Ovary (tissue), 9 donors: Measurements from ENCODE around the gene CD93. TPM values are rescaled to one million over a fixed set of nuclear protein-coding genes. Genes with fewer than 3 reads are reported as not detected.

Source experiments
- DNase-seq, 5 donors: peaks; one replicate each; pipeline ENCODE4 v3.0.0-alpha.2; 2019 to 2020
- H3K27ac ChIP-seq, 2 donors: fragments of 200-600 bp; one replicate each; pipeline versions ENCODE4 v1.5.1 to v1.8.0; 2019 to 2022
- H3K27me3 ChIP-seq: fragments of 200-600 bp; one replicate; pipeline ENCODE4 v1.8.0; 2022
- H3K36me3 ChIP-seq: fragments of 200-600 bp; sonication (generic); one replicate; pipeline ENCODE4 v1.5.1; 2019
- H3K4me1 ChIP-seq: one replicate; pipeline ENCODE4 v1.8.1; 2013; ENCODE audit warnings: mild to moderate bottlenecking, moderate library complexity; ENCODE audit not compliant: insufficient read depth
- H3K4me3 ChIP-seq: fragments of 200-600 bp; sonication (generic); one replicate; pipeline ENCODE4 v1.5.1; 2017
- H3K9me3 ChIP-seq, 2 donors: fragments of 200-600 bp in 1 of 2; sonication (generic) in 1 of 2; one replicate each; pipeline versions ENCODE4 v1.5.1 to v1.8.1; 2013 to 2019; ENCODE audit warnings: mild to moderate bottlenecking in 1 of 2, moderate library complexity in 1 of 2
- EP300 ChIP-seq: sonication (generic); formaldehyde crosslinking; IDR thresholded peaks from one replicate; pipeline ENCODE4 v1.6.1; 2017; ENCODE audit warnings: antibody characterized with exemption
- POLR2A ChIP-seq: fragments of 450-650 bp; IDR thresholded peaks from one replicate; pipeline ENCODE4 v1.6.1; 2017; ENCODE audit warnings: antibody characterized with exemption, mild to moderate bottlenecking, moderate library complexity
- WGBS, 3 donors: extraction: QIAGEN DNeasy Blood & Tissue Kit in 1 of 3; methylation state at CpG; one replicate each; pipeline versions ENCODE4 v1.1.5 to v1.1.7; 2013 to 2017; 5-methylcytosine and 5-hydroxymethylcytosine counted together
- intact Hi-C, 4 donors: fragments of 100-400 bp; cut with DNase I; formaldehyde crosslinking; loops; one replicate each; pipeline versions ENCODE4 v1.11.0 to v1.15.1; 2022 to 2023
- polyA plus RNA-seq, 2 donors: library from polyadenylated mRNA; stranded (reverse); fragments of 200-250 nt in 1 of 2; fragments of 350-450 nt in 1 of 2; fragmentation: Illumina TruSeq in 1 of 2; extraction: RNeasy Lipid Tissue Mini Kit (QIAGEN cat#74804) in 1 of 2; gene quantifications; one replicate each; pipeline ENCODE4 v1.2.3, GENCODE V29; 2013 to 2014
- total RNA-seq, 7 donors: library from RNA; depleted of rRNA in 2 of 7; stranded (reverse); fragments of >200 nt in 2 of 7; fragmentation: NEBNext Ultra II Directional in 3 of 7; extraction: Animal tissue kit (Norgen Biotek cat#: 25700) in 3 of 7; gene quantifications; one replicate each; pipeline versions ENCODE4 v1.1.0 to v1.2.4, GENCODE V29; 2016 to 2023
- TF ChIP-seq, protein P1 (sequence below), 3 donors: fragments of 450-650 bp in 2 of 3; fragments of 200-600 bp in 1 of 3; IDR thresholded peaks; one replicate each; pipeline versions ENCODE4 v1.5.1 to v1.8.0; 2016 to 2022; ENCODE audit warnings: antibody characterized with exemption in 3 of 3, mild to moderate bottlenecking in 1 of 3
- donor health status: DM: no; HTN: no; CAD: no; lungs with moderate emphysema.
- donor health status: DM: no; HTN: no; CAD: no.
- donor health status: Bipolar disorder and iron deficiency.
- donor health status: DM: yes; HTN: yes; CAD: no.
- donor health status: DM: no; HTN: no; CAD: no.
- donor health status: DM: yes; HTN: yes; CAD: no.

Gene CD93
- total and polyA plus RNA-seq, 9 donors = 7.0 to 42.1 (median 18.3) TPM

- no peak for DNase-seq
- TF ChIP-seq EP300 = no peak
- TF ChIP-seq, protein P1, sequence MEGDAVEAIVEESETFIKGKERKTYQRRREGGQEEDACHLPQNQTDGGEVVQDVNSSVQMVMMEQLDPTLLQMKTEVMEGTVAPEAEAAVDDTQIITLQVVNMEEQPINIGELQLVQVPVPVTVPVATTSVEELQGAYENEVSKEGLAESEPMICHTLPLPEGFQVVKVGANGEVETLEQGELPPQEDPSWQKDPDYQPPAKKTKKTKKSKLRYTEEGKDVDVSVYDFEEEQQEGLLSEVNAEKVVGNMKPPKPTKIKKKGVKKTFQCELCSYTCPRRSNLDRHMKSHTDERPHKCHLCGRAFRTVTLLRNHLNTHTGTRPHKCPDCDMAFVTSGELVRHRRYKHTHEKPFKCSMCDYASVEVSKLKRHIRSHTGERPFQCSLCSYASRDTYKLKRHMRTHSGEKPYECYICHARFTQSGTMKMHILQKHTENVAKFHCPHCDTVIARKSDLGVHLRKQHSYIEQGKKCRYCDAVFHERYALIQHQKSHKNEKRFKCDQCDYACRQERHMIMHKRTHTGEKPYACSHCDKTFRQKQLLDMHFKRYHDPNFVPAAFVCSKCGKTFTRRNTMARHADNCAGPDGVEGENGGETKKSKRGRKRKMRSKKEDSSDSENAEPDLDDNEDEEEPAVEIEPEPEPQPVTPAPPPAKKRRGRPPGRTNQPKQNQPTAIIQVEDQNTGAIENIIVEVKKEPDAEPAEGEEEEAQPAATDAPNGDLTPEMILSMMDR (IDR thresholded peaks at IDR 0.05) = no peak
- no peak for TF ChIP-seq POLR2A
- intact Hi-C loops = no loop called here
- no peak overlapping the region for H3K27ac ChIP-seq
- no peaks in the 10 kb centered on the region for H3K36me3 ChIP-seq
- no peaks in the 10 kb centered on the region for H3K9me3 ChIP-seq
- no peak overlapping the region for H3K4me3 ChIP-seq
- WGBS, 3 donors = 32 to 42% (median 39%) methylated on average over 4 of the region's 4 CpGs
- H3K27me3 ChIP-seq = no peaks in the 10 kb centered on the region
- no peaks in the 10 kb centered on the region for H3K4me1 ChIP-seq
Observed at GRCh38 chr20:23071996-23072395, 14.1 kb downstream of the CD93 start.

GRCh38 chr20:23071398-23071797 lies 14.7 kb downstream of the CD93 start:
- no peaks in the 10 kb centered on the region for H3K4me1 ChIP-seq
- WGBS, 3 donors = 59 to 78% (median 64%) methylated on average over 3 of the region's 3 CpGs
- intact Hi-C loops = no loop called here
- TF ChIP-seq, protein P1 (IDR thresholded peaks at IDR 0.05) = no peak
- no peak for TF ChIP-seq POLR2A
- TF ChIP-seq EP300 = no peak
- H3K27ac ChIP-seq = no peak overlapping the region
- H3K4me3 ChIP-seq = no peak overlapping the region
- no peaks in the 10 kb centered on the region for H3K36me3 ChIP-seq
- H3K27me3 ChIP-seq = no peaks in the 10 kb centered on the region
- H3K9me3 ChIP-seq = no peaks in the 10 kb centered on the region
- no peak for DNase-seq

DNA sequence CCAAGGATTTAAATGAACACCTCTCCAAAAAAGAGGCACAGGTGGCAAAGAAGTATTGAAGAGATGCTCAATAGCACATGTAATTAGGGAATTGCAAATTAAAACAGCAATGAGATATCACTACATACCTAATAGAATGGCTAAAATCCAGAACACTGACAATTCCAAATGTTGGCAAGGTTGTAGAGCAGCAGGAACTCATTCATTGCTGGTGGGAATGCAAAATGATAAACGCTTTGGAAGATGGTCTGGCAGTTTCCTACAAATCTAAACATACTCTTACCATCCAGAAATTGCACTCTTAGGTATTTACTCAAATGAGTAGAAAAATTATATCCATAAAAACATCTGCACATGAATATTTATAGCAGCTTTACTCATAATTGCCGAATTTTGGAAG lies 17.0 kb downstream of the CD93 start:
- no peaks in the 10 kb centered on the region for H3K36me3 ChIP-seq
- no peak for DNase-seq
- no peak overlapping the region for H3K27ac ChIP-seq
- no peaks in the 10 kb centered on the region for H3K9me3 ChIP-seq
- H3K4me3 ChIP-seq = no peak overlapping the region
- intact Hi-C loops = no loop called here
- no peaks in the 10 kb centered on the region for H3K4me1 ChIP-seq
- WGBS, 3 donors = 86 to 87% (median 87%) methylated on average over 2 of the region's 2 CpGs
- TF ChIP-seq, protein P1 (IDR thresholded peaks at IDR 0.05) = no peak
- TF ChIP-seq EP300 (no peak), POLR2A (no peak)
- no peaks in the 10 kb centered on the region for H3K27me3 ChIP-seq

DNA sequence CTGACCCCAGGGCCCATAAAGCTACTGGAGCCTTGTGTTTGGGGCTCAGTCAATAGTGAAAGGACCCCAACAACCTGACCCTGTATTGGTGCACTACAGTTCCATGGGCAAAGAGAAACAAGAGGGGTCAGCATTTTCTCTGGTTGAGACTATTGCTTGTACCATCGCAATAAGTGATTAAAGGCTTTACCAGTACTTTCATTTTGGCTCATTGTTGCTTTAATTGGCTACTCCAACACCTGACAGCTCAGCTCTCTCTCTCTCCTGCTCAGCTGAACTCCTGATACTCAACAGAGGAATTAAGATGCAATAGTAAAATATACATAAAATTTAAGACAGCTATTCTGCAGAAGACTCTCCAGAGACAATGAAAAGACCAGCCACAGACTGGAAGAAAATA lies 17.8 kb downstream of the CD93 start:
- TF ChIP-seq EP300 = no peak
- TF ChIP-seq, protein P1 (IDR thresholded peaks at IDR 0.05) = no peak
- TF ChIP-seq POLR2A = no peak
- WGBS, 3 donors = 93 to 100% (median 97%) methylated on average over 1 of the region's 1 CpG
- intact Hi-C loops = no loop called here
- Histone ChIP-seq H3K27ac (no peak overlapping the region), H3K36me3 (no peaks in the 10 kb centered on the region), H3K27me3 (no peaks in the 10 kb centered on the region), H3K4me1 (no peaks in the 10 kb centered on the region), H3K9me3 (no peaks in the 10 kb centered on the region), H3K4me3 (no peak overlapping the region)
- DNase-seq = no peak

- Histone ChIP-seq H3K27ac (no peak overlapping the region), H3K27me3 (no peaks in the 10 kb centered on the region), H3K9me3 (no peaks in the 10 kb centered on the region), H3K36me3 (no peaks in the 10 kb centered on the region), H3K4me1 (peaks cover 6% of the 10 kb centered on the region), H3K4me3 (no peak overlapping the region)
- WGBS, 3 donors = 94 to 97% (median 96%) methylated on average over 3 of the region's 3 CpGs
- TF ChIP-seq POLR2A (no peak), EP300 (no peak)
- DNase-seq = no peak
- intact Hi-C loops = no loop called here
Observed at GRCh38 chr20:23066772-23067171, 19.4 kb downstream of the CD93 start.
